IPS-18c (cell line): ENCODE data around the gene SLC13A5.

Experiments
- H3K4me3 ChIP-seq: 2 replicates; pipeline ENCODE4 v1.7.0; 2013; ENCODE audit warnings: low read depth, mild to moderate bottlenecking, low read length, moderate library complexity; ENCODE audit not compliant: insufficient read depth
- H3K9me3 ChIP-seq: one replicate; pipeline ENCODE4 v1.6.1; 2013; ENCODE audit warnings: mild to moderate bottlenecking, low read length, moderate library complexity; ENCODE audit not compliant: control insufficient read depth, insufficient read depth

Gene SLC13A5

DNA sequence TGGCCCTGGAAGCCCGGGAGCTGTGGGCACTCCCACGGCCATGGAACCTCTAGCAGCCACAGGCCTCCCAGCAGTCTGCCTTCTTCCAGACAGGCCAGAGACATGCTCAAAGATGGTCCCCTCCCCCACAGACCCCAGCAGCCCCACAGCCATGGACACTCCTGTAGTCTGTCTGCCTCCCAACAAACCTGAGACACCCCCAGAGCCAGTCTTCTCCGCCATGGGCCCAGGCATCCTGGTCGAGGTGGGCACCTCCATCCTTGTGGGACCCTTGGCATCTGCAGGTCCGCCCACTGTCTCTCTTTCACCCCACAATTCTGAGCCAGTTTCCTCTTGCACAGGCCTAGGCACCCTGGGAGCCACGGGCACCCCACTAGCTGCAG, 75.7 kb downstream of the SLC13A5 start:
- H3K4me3 ChIP-seq = no peak overlapping the region
- H3K9me3 ChIP-seq = no peaks in the 10 kb centered on the region

DNA sequence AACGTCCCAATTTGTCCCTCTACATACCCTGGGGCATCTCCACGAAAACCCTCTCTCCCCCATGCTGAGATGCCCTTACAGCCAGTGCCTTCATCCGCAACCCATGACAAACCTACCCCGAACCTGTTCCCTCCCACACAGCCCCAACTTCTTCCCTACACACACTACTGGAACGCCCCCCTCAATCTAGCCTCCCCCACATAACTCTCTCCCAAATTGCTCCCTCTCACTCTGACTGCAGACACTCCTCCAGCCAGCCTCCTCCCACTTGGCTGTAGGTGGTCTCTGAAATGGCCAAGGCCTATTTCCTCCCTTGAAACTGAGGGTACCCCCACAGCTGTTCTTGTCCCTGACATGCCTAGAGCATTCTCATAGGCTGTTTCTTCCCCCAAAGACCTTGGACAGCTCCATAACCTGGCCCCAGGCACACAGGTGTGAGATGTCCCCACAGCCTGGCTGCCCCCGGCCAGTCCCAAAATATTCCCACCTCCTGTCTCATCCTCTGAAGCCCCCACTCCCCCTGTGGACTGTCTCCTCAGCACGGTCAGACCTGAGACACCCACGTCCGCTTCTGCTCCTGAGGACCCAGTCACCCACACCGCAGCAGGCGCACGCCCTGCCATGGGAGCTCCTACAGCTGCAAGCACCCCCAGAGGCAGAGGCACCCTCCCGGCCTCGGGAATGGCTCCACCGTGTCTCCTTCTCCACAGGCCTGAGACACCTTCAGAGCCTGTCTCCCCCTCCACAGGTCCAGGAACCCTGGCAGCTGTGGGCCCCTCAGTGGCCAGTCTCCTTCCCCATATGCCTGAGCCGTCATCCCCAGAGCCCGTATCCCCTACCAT, 76.3 kb downstream of the SLC13A5 start:
- Histone ChIP-seq H3K9me3 (no peaks in the 10 kb centered on the region), H3K4me3 (no peak overlapping the region)

DNA sequence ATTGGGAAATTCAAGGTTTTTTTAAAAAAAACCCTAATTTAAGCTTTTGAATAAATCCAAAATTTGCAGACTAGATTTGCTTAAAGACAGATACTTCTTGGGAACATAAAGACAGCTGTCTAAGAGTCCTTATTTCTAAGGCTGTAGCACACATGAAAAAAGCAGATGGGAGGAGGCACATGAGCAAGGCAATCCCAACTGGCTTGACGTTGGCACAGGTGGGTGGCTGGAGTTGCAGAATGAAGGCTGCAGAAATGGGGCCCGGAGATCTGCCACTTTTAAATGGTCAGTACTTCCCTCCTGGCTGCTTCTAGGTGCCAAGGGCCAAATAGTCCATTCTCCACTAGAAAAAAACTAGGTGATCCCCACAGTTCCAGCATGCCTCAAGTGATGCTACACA, 77.1 kb downstream of the SLC13A5 start:
- no peaks in the 10 kb centered on the region for H3K9me3 ChIP-seq

More for the DNA sequence above, 77.1 kb downstream of the SLC13A5 start:
- H3K4me3 ChIP-seq = no peak overlapping the region
